Measurements from ENCODE around the gene EHD4. TPM values are rescaled to one million over a fixed set of nuclear protein-coding genes. Genes with fewer than 3 reads are reported as not detected.

Gene EHD4
- polyA plus RNA-seq, 2 donors: 12.7 to 13.4 TPM

GRCh38 chr15:41865490-41866055 is 106.8 kb downstream of the EHD4 start:
- Histone ChIP-seq H3K27ac (ENCODE audit: low read depth in 2 of 2, low read length in 1 of 2) (no peak overlapping the region), H3K4me1 (ENCODE audit: control insufficient read depth in 2 of 2, insufficient read depth in 2 of 2, low read length in 1 of 2) (peaks cover 0 to 11% of the 10 kb centered on the region in 2 donors), H3K9me3 (ENCODE audit: control insufficient read depth in 2 of 2, insufficient read depth in 1 of 2, low read depth in 1 of 2, low read length in 1 of 2) (no peaks in the 10 kb centered on the region), H3K36me3 (ENCODE audit: control insufficient read depth in 2 of 2, insufficient read depth in 2 of 2, low read length in 1 of 2) (peaks cover 0 to 5% of the 10 kb centered on the region in 2 donors), H3K27me3 (ENCODE audit: control insufficient read depth in 1 of 2, insufficient read depth in 2 of 2, low read length in 2 of 2) (no peaks in the 10 kb centered on the region), H3K4me3 (ENCODE audit: low read depth in 1 of 2, low read length in 2 of 2) (no peak overlapping the region)
- WGBS, 2 donors: 71 to 74% methylated on average over 18 of the region's 18 CpGs

GRCh38 chr15:41862515-41863116 is 109.7 kb downstream of the EHD4 start:
- Histone ChIP-seq H3K36me3 (ENCODE audit: control insufficient read depth in 2 of 2, insufficient read depth in 2 of 2, low read length in 1 of 2) (peaks cover 0 to 5% of the 10 kb centered on the region in 2 donors), H3K27ac (ENCODE audit: low read depth in 2 of 2, low read length in 1 of 2) (no peak overlapping the region), H3K9me3 (ENCODE audit: control insufficient read depth in 2 of 2, insufficient read depth in 1 of 2, low read depth in 1 of 2, low read length in 1 of 2) (no peaks in the 10 kb centered on the region), H3K4me1 (ENCODE audit: control insufficient read depth in 2 of 2, insufficient read depth in 2 of 2, low read length in 1 of 2) (no peaks in the 10 kb centered on the region), H3K4me3 (ENCODE audit: low read depth in 1 of 2, low read length in 2 of 2) (no peak overlapping the region), H3K27me3 (ENCODE audit: control insufficient read depth in 1 of 2, insufficient read depth in 2 of 2, low read length in 2 of 2) (no peaks in the 10 kb centered on the region)
- 72 to 84% methylated on average over 17 to 19 of the region's 19 CpGs for WGBS, 2 donors

GRCh38 chr15:41861736-41862356 is 110.5 kb downstream of the EHD4 start:
- no peaks in the 10 kb centered on the region for H3K4me1 ChIP-seq (ENCODE audit: control insufficient read depth in 2 of 2, insufficient read depth in 2 of 2, low read length in 1 of 2)
- H3K27me3 ChIP-seq (ENCODE audit: control insufficient read depth in 1 of 2, insufficient read depth in 2 of 2, low read length in 2 of 2): no peaks in the 10 kb centered on the region
- H3K36me3 ChIP-seq (ENCODE audit: control insufficient read depth in 2 of 2, insufficient read depth in 2 of 2, low read length in 1 of 2): peaks cover 0 to 5% of the 10 kb centered on the region in 2 donors
- H3K27ac ChIP-seq (ENCODE audit: low read depth in 2 of 2, low read length in 1 of 2): no peak overlapping the region
- no peak overlapping the region for H3K4me3 ChIP-seq (ENCODE audit: low read depth in 1 of 2, low read length in 2 of 2)
- WGBS, 2 donors: 91 to 95% methylated on average over 12 to 18 of the region's 18 CpGs
- H3K9me3 ChIP-seq (ENCODE audit: control insufficient read depth in 2 of 2, insufficient read depth in 1 of 2, low read depth in 1 of 2, low read length in 1 of 2): no peaks in the 10 kb centered on the region

GRCh38 chr15:41860049-41860828 is 112.1 kb downstream of the EHD4 start:
- WGBS, 2 donors: 64% methylated on average over 15 of the region's 15 CpGs

GRCh38 chr15:41858756-41859155 is 113.6 kb downstream of the EHD4 start:
- Histone ChIP-seq H3K27ac (ENCODE audit: low read depth in 2 of 2, low read length in 1 of 2) (no peak overlapping the region), H3K4me3 (ENCODE audit: low read depth in 1 of 2, low read length in 2 of 2) (no peak overlapping the region), H3K36me3 (ENCODE audit: control insufficient read depth in 2 of 2, insufficient read depth in 2 of 2, low read length in 1 of 2) (peaks cover 0 to 5% of the 10 kb centered on the region in 2 donors), H3K9me3 (ENCODE audit: control insufficient read depth in 2 of 2, insufficient read depth in 1 of 2, low read depth in 1 of 2, low read length in 1 of 2) (no peaks in the 10 kb centered on the region), H3K27me3 (ENCODE audit: control insufficient read depth in 1 of 2, insufficient read depth in 2 of 2, low read length in 2 of 2) (no peaks in the 10 kb centered on the region), H3K4me1 (ENCODE audit: control insufficient read depth in 2 of 2, insufficient read depth in 2 of 2, low read length in 1 of 2) (peaks cover 0 to 5% of the 10 kb centered on the region in 2 donors)
- 73 to 83% methylated on average over 14 to 15 of the region's 15 CpGs for WGBS, 2 donors

More at GRCh38 chr15:41860049-41860828, 112.1 kb downstream of the EHD4 start:
- Histone ChIP-seq H3K4me3 (ENCODE audit: low read depth in 1 of 2, low read length in 2 of 2) (no peak overlapping the region), H3K9me3 (ENCODE audit: control insufficient read depth in 2 of 2, insufficient read depth in 1 of 2, low read depth in 1 of 2, low read length in 1 of 2) (no peaks in the 10 kb centered on the region), H3K4me1 (ENCODE audit: control insufficient read depth in 2 of 2, insufficient read depth in 2 of 2, low read length in 1 of 2) (peaks cover 0 to 1% of the 10 kb centered on the region in 2 donors), H3K36me3 (ENCODE audit: control insufficient read depth in 2 of 2, insufficient read depth in 2 of 2, low read length in 1 of 2) (peaks cover 0 to 5% of the 10 kb centered on the region in 2 donors), H3K27me3 (ENCODE audit: control insufficient read depth in 1 of 2, insufficient read depth in 2 of 2, low read length in 2 of 2) (no peaks in the 10 kb centered on the region), H3K27ac (ENCODE audit: low read depth in 2 of 2, low read length in 1 of 2) (no peak overlapping the region)

GRCh38 chr15:41857316-41857715 is 115.0 kb downstream of the EHD4 start:
- no peaks in the 10 kb centered on the region for H3K9me3 ChIP-seq (ENCODE audit: control insufficient read depth in 2 of 2, insufficient read depth in 1 of 2, low read depth in 1 of 2, low read length in 1 of 2)
- WGBS, 2 donors: 82 to 85% methylated on average over 9 of the region's 9 CpGs
- no peak overlapping the region for H3K27ac ChIP-seq (ENCODE audit: low read depth in 2 of 2, low read length in 1 of 2)
- H3K27me3 ChIP-seq (ENCODE audit: control insufficient read depth in 1 of 2, insufficient read depth in 2 of 2, low read length in 2 of 2): no peaks in the 10 kb centered on the region
- peaks cover 0 to 5% of the 10 kb centered on the region in 2 donors for H3K36me3 ChIP-seq (ENCODE audit: control insufficient read depth in 2 of 2, insufficient read depth in 2 of 2, low read length in 1 of 2)
- H3K4me3 ChIP-seq (ENCODE audit: low read depth in 1 of 2, low read length in 2 of 2): no peak overlapping the region
- H3K4me1 ChIP-seq (ENCODE audit: control insufficient read depth in 2 of 2, insufficient read depth in 2 of 2, low read length in 1 of 2): peaks cover 0 to 8% of the 10 kb centered on the region in 2 donors

GRCh38 chr15:41856716-41857115 is 115.6 kb downstream of the EHD4 start:
- WGBS, 2 donors: 91 to 93% methylated on average over 12 of the region's 12 CpGs
- Histone ChIP-seq H3K27me3 (ENCODE audit: control insufficient read depth in 1 of 2, insufficient read depth in 2 of 2, low read length in 2 of 2) (no peaks in the 10 kb centered on the region), H3K36me3 (ENCODE audit: control insufficient read depth in 2 of 2, insufficient read depth in 2 of 2, low read length in 1 of 2) (peaks cover 0 to 3% of the 10 kb centered on the region in 2 donors), H3K27ac (ENCODE audit: low read depth in 2 of 2, low read length in 1 of 2) (no peak overlapping the region), H3K4me3 (ENCODE audit: low read depth in 1 of 2, low read length in 2 of 2) (no peak overlapping the region), H3K9me3 (ENCODE audit: control insufficient read depth in 2 of 2, insufficient read depth in 1 of 2, low read depth in 1 of 2, low read length in 1 of 2) (no peaks in the 10 kb centered on the region), H3K4me1 (ENCODE audit: control insufficient read depth in 2 of 2, insufficient read depth in 2 of 2, low read length in 1 of 2) (peaks cover 0 to 8% of the 10 kb centered on the region in 2 donors)

- WGBS, 2 donors: 86 to 87% methylated on average over 17 of the region's 17 CpGs
- peaks cover 0 to 8% of the 10 kb centered on the region in 2 donors for H3K4me1 ChIP-seq (ENCODE audit: control insufficient read depth in 2 of 2, insufficient read depth in 2 of 2, low read length in 1 of 2)
- H3K9me3 ChIP-seq (ENCODE audit: control insufficient read depth in 2 of 2, insufficient read depth in 1 of 2, low read depth in 1 of 2, low read length in 1 of 2): no peaks in the 10 kb centered on the region
These were observed 116.1 kb downstream of the EHD4 start for GRCh38 chr15:41856262-41856661.

GRCh38 chr15:41855261-41855961 is 116.9 kb downstream of the EHD4 start:
- Histone ChIP-seq H3K4me1 (ENCODE audit: control insufficient read depth in 2 of 2, insufficient read depth in 2 of 2, low read length in 1 of 2) (peaks cover 4 to 12% of the 10 kb centered on the region in 2 donors), H3K9me3 (ENCODE audit: control insufficient read depth in 2 of 2, insufficient read depth in 1 of 2, low read depth in 1 of 2, low read length in 1 of 2) (no peaks in the 10 kb centered on the region), H3K36me3 (ENCODE audit: control insufficient read depth in 2 of 2, insufficient read depth in 2 of 2, low read length in 1 of 2) (no peaks in the 10 kb centered on the region), H3K27ac (ENCODE audit: low read depth in 2 of 2, low read length in 1 of 2) (no peak overlapping the region), H3K27me3 (ENCODE audit: control insufficient read depth in 1 of 2, insufficient read depth in 2 of 2, low read length in 2 of 2) (no peaks in the 10 kb centered on the region), H3K4me3 (ENCODE audit: low read depth in 1 of 2, low read length in 2 of 2) (no peak overlapping the region)
- 67 to 74% methylated on average over 30 of the region's 30 CpGs for WGBS, 2 donors

More at GRCh38 chr15:41856262-41856661, 116.1 kb downstream of the EHD4 start:
- Histone ChIP-seq H3K36me3 (ENCODE audit: control insufficient read depth in 2 of 2, insufficient read depth in 2 of 2, low read length in 1 of 2) (no peaks in the 10 kb centered on the region), H3K4me3 (ENCODE audit: low read depth in 1 of 2, low read length in 2 of 2) (no peak overlapping the region), H3K27ac (ENCODE audit: low read depth in 2 of 2, low read length in 1 of 2) (no peak overlapping the region), H3K27me3 (ENCODE audit: control insufficient read depth in 1 of 2, insufficient read depth in 2 of 2, low read length in 2 of 2) (no peaks in the 10 kb centered on the region)
